H9 (cell line): ENCODE data around the gene GIT1. TPM values are rescaled to one million over a fixed set of nuclear protein-coding genes. Genes with fewer than 3 reads are reported as not detected.

Experiments used
- DNase-seq: peaks from one replicate; pipeline ENCODE4 v3.0.0-alpha.2; 2017
- H2AFZ ChIP-seq: one replicate; pipeline ENCODE4 v1.6.1; 2013; ENCODE audit warnings: mild to moderate bottlenecking, low read length, control low read depth, moderate library complexity
- H2AK5ac ChIP-seq: 2 replicates; pipeline ENCODE4 v1.6.1; 2013; ENCODE audit warnings: low read length, control low read depth, mixed read lengths; ENCODE audit not compliant: insufficient read length
- H2BK120ac ChIP-seq: one replicate; pipeline ENCODE4 v1.6.1; 2013; ENCODE audit warnings: low read depth, mild to moderate bottlenecking, low read length, control low read depth, inconsistent platforms; ENCODE audit not compliant: poor library complexity, severe bottlenecking
- H2BK12ac ChIP-seq: 2 replicates; pipeline ENCODE4 v1.6.1; 2013; ENCODE audit warnings: low read length, control low read depth, mixed read lengths, low read depth; ENCODE audit not compliant: insufficient read length
- H2BK15ac ChIP-seq: 2 replicates; pipeline ENCODE4 v1.6.1; 2013; ENCODE audit warnings: low read depth, low read length, control low read depth
- H2BK20ac ChIP-seq: one replicate; pipeline ENCODE4 v1.6.1; 2013; ENCODE audit warnings: low read depth, mild to moderate bottlenecking, low read length, control low read depth, inconsistent platforms; ENCODE audit not compliant: poor library complexity, severe bottlenecking
- H2BK5ac ChIP-seq: 2 replicates; pipeline ENCODE4 v1.6.1; 2013; ENCODE audit warnings: low read length, control low read depth, mixed read lengths; ENCODE audit not compliant: insufficient read length
- H3K14ac ChIP-seq: 2 replicates; pipeline ENCODE4 v1.6.1; 2013; ENCODE audit warnings: low read length, control low read depth; ENCODE audit not compliant: insufficient read depth
- H3K18ac ChIP-seq: 2 replicates; pipeline ENCODE4 v1.6.1; 2013; ENCODE audit warnings: low read depth, mild to moderate bottlenecking, mixed read lengths, low read length, control low read depth; ENCODE audit not compliant: insufficient read length
- H3K23ac ChIP-seq: 2 replicates; pipeline ENCODE4 v1.6.1; 2013; ENCODE audit warnings: low read length, control low read depth, mixed read lengths, low read depth; ENCODE audit not compliant: insufficient read length
- H3K23me2 ChIP-seq: 2 replicates; pipeline ENCODE4 v1.6.1; 2013; ENCODE audit warnings: low read depth, mild to moderate bottlenecking, mixed read lengths, low read length, control low read depth; ENCODE audit not compliant: insufficient read length, poor library complexity, severe bottlenecking
- H3K27ac ChIP-seq: 2 replicates; pipeline ENCODE4 v1.5.1; 2013; ENCODE audit warnings: low read length, control low read depth, mixed read lengths, low read depth; ENCODE audit not compliant: insufficient read length
- H3K27me3 ChIP-seq: 2 replicates; pipeline ENCODE4 v1.6.1; 2013; ENCODE audit warnings: low read length, control low read depth, inconsistent platforms; ENCODE audit not compliant: insufficient read depth
- H3K4ac ChIP-seq: 2 replicates; pipeline ENCODE4 v1.6.1; 2013; ENCODE audit warnings: low read depth, mild to moderate bottlenecking, control low read depth, inconsistent platforms, low read length, moderate library complexity
- H3K4me1 ChIP-seq: 2 replicates; pipeline ENCODE4 v1.6.1; 2013; ENCODE audit warnings: low read length, control low read depth, inconsistent platforms; ENCODE audit not compliant: insufficient read depth
- H3K4me2 ChIP-seq: 2 replicates; pipeline ENCODE4 v1.6.1; 2013; ENCODE audit warnings: low read length, control low read depth, mixed read lengths; ENCODE audit not compliant: insufficient read length, insufficient read depth
- H3K56ac ChIP-seq: 2 replicates; pipeline ENCODE4 v1.6.1; 2013; ENCODE audit warnings: low read depth, mild to moderate bottlenecking, mixed read lengths, low read length, control low read depth; ENCODE audit not compliant: insufficient read length
- H3K79me1 ChIP-seq: 2 replicates; pipeline ENCODE4 v1.6.1; 2013; ENCODE audit warnings: low read depth, mild to moderate bottlenecking, moderate library complexity, low read length, control low read depth, inconsistent platforms; ENCODE audit not compliant: insufficient read depth, poor library complexity, severe bottlenecking
- H3K79me2 ChIP-seq: 2 replicates; pipeline ENCODE4 v1.6.1; 2013; ENCODE audit warnings: low read length, control low read depth, inconsistent platforms; ENCODE audit not compliant: insufficient read depth
- H3K9ac ChIP-seq: 2 replicates; pipeline ENCODE4 v1.6.1; 2013; ENCODE audit warnings: low read length, control low read depth, mixed read lengths; ENCODE audit not compliant: insufficient read length; ENCODE audit errors: extremely low read depth
- H3K9me3 ChIP-seq: one replicate; pipeline ENCODE4 v1.6.1; 2013; ENCODE audit warnings: low read depth, low read length, inconsistent platforms; ENCODE audit not compliant: control insufficient read depth
- H3T11ph ChIP-seq: one replicate; pipeline ENCODE4 v1.6.1; 2013; ENCODE audit warnings: mild to moderate bottlenecking, low read length, control low read depth, inconsistent platforms
- H4K20me1 ChIP-seq: one replicate; pipeline ENCODE4 v1.6.1; 2013; ENCODE audit not compliant: control insufficient read depth, insufficient read length, insufficient read depth
- H4K5ac ChIP-seq: 2 replicates; pipeline ENCODE4 v1.6.1; 2013; ENCODE audit warnings: low read depth, mild to moderate bottlenecking, mixed read lengths, low read length, control low read depth; ENCODE audit not compliant: insufficient read length
- H4K8ac ChIP-seq: replicated peaks from 2 replicates; pipeline ENCODE4 v1.6.1; 2013; ENCODE audit warnings: low read length, control low read depth, mixed read lengths, low read depth; ENCODE audit not compliant: insufficient read length
- H4K91ac ChIP-seq: 2 replicates; pipeline ENCODE4 v1.6.1; 2013; ENCODE audit warnings: low read depth, mild to moderate bottlenecking, moderate library complexity, mixed read lengths, low read length, control low read depth; ENCODE audit not compliant: insufficient read length
- H3K27ac Mint-ChIP-seq, 3 experiments: 2 replicates in 2 of 3; 3 replicates in 1 of 3; pipeline ENCODE4 v1.8.0; 2020 to 2021; ENCODE audit warnings: mixed read lengths in 3 of 3, mild to moderate bottlenecking in 1 of 3, moderate library complexity in 1 of 3
- H3K27me3 Mint-ChIP-seq: 2 replicates; pipeline ENCODE4 v1.8.0; 2021; ENCODE audit warnings: low read depth, mild to moderate bottlenecking, moderate library complexity, mixed read lengths
- H3K36me3 Mint-ChIP-seq, 3 experiments: 2 replicates in 2 of 3; 3 replicates in 1 of 3; pipeline ENCODE4 v1.8.0; 2020 to 2021; ENCODE audit warnings: low read depth in 3 of 3, mixed read lengths in 3 of 3; ENCODE audit not compliant: insufficient read depth in 1 of 3
- H3K4me1 Mint-ChIP-seq, 2 experiments: 2 replicates each; pipeline ENCODE4 v1.8.0; 2020; ENCODE audit warnings: mixed read lengths in 2 of 2
- H3K4me3 Mint-ChIP-seq, 2 experiments: 2 replicates in 1 of 2; 3 replicates in 1 of 2; pipeline ENCODE4 v1.8.0; 2020 to 2021; ENCODE audit warnings: mild to moderate bottlenecking in 2 of 2, mixed read lengths in 2 of 2, moderate library complexity in 1 of 2
- H3K9me3 Mint-ChIP-seq, 2 experiments: 2 replicates in 1 of 2; 3 replicates in 1 of 2; pipeline ENCODE4 v1.8.0; 2020; ENCODE audit warnings: mild to moderate bottlenecking in 2 of 2, mixed read lengths in 2 of 2, moderate library complexity in 1 of 2
- WGBS: extraction: QIAGEN DNeasy Blood & Tissue Kit; methylation state at CpG from one replicate; pipeline ENCODE4 v1.1.7; 2013; ENCODE audit warnings: missing lambda C conversion rate, low lambda C conversion rate, mixed read lengths; ENCODE audit not compliant: insufficient read length; ENCODE audit errors: extremely low coverage; 5-methylcytosine and 5-hydroxymethylcytosine counted together
- total RNA-seq: library from RNA; stranded (reverse); gene quantifications from 2 replicates; pipeline ENCODE4 v1.2.1, GENCODE V29; 2021
- TF ChIP-seq, protein P1 (sequence below): fragments of 200-600 bp; sonication (generic); conservative IDR thresholded peaks from 3 replicates; pipeline ENCODE4 v1.8.0; 2021; ENCODE audit warnings: antibody characterized with exemption, mild to moderate bottlenecking

The GIT1 gene
- total RNA-seq, 1 experiment from 2014 or later: 47.4 TPM

GRCh38 chr17:29562615-29563014, 26.8 kb downstream of the GIT1 start:
- Histone ChIP-seq H3K79me2 (no peaks in the 10 kb centered on the region), H3K23me2 (peaks cover 6% of the 10 kb centered on the region), H2AK5ac (no peak overlapping the region), H3K14ac (no peak overlapping the region), H4K5ac (no peak overlapping the region), H2BK15ac (no peak overlapping the region), H3T11ph (no peak overlapping the region), H3K79me1 (no peaks in the 10 kb centered on the region), H2BK12ac (no peak overlapping the region), H3K4ac (no peak overlapping the region), H2AFZ (no peak overlapping the region), H2BK20ac (no peak overlapping the region), H3K9me3 (no peaks in the 10 kb centered on the region), H3K27me3 (peaks cover 8% of the 10 kb centered on the region; the same call in 1 of the 2 replicates), H3K27ac (no peak overlapping the region), H3K23ac (no peak overlapping the region), H4K20me1 (no peaks in the 10 kb centered on the region), H3K18ac (no peak overlapping the region), H2BK120ac (no peak overlapping the region), H2BK5ac (no peak overlapping the region), H4K91ac (no peak overlapping the region), H3K9ac (no peak overlapping the region), H3K56ac (no peak overlapping the region), H3K4me2 (no peak overlapping the region), H3K4me1 (no peaks in the 10 kb centered on the region), H4K8ac (no peak overlapping the region)
- Mint-ChIP-seq H3K9me3 (no peaks in the 10 kb centered on the region), H3K27me3 (peaks cover 40% of the 10 kb centered on the region), H3K4me3 (no peak overlapping the region; a peak in 1 of 5 replicates), H3K4me1 (peaks cover 5 to 8% of the 10 kb centered on the region in 2 experiments), H3K27ac (no peak overlapping the region; a peak in 1 of 7 replicates), H3K36me3 (no peaks in the 10 kb centered on the region; a peak in 1 of 7 replicates)
- no CpG with 5 or more reads among the region's 18 CpGs for WGBS
- DNase-seq: no peak
- TF ChIP-seq, protein P1, sequence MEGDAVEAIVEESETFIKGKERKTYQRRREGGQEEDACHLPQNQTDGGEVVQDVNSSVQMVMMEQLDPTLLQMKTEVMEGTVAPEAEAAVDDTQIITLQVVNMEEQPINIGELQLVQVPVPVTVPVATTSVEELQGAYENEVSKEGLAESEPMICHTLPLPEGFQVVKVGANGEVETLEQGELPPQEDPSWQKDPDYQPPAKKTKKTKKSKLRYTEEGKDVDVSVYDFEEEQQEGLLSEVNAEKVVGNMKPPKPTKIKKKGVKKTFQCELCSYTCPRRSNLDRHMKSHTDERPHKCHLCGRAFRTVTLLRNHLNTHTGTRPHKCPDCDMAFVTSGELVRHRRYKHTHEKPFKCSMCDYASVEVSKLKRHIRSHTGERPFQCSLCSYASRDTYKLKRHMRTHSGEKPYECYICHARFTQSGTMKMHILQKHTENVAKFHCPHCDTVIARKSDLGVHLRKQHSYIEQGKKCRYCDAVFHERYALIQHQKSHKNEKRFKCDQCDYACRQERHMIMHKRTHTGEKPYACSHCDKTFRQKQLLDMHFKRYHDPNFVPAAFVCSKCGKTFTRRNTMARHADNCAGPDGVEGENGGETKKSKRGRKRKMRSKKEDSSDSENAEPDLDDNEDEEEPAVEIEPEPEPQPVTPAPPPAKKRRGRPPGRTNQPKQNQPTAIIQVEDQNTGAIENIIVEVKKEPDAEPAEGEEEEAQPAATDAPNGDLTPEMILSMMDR: no peak
